ENCODE data around the gene PJA2.

- no peak for TF ChIP-seq POLR2AphosphoS5 (IDR thresholded peaks at IDR 0.05; ENCODE audit: borderline replicate concordance, low read depth, low read length)
- TF ChIP-seq EZH2 (IDR thresholded peaks at IDR 0.05): no peak
Observed at GRCh38 chr5:109290231-109290630, 119.5 kb downstream of the PJA2 start.

Measured in SK-N-MC (cell line).